ENCODE measurements around the gene TRUB1. TPM values are rescaled to one million over a fixed set of nuclear protein-coding genes. Genes with fewer than 3 reads are reported as not detected.

Gene TRUB1
- total RNA-seq, 1 donor from 2014 or later = 21.2 TPM

GRCh38 chr10:114940735-114941134, 2.7 kb downstream of the TRUB1 start:
- peaks cover 6% of the 10 kb centered on the region for H3K36me3 Mint-ChIP-seq (ENCODE audit: insufficient read depth)
- DNase-seq (ENCODE audit: low spot score, unreplicated experiment) = no peak
- H3K4me3 Mint-ChIP-seq (ENCODE audit: low read depth) = no peak overlapping the region
- H3K27ac Mint-ChIP-seq = peak overlapping the region; percentile 26
- H3K9me3 Mint-ChIP-seq (ENCODE audit: low read depth) = no peaks in the 10 kb centered on the region
- peaks cover 21% of the 10 kb centered on the region for H3K4me1 Mint-ChIP-seq (ENCODE audit: low read depth)
- H3K27me3 Mint-ChIP-seq = no peaks in the 10 kb centered on the region
- TF ChIP-seq CTCF (IDR thresholded peaks at IDR 0.05; ENCODE audit: unreplicated experiment) = no peak

GRCh38 chr10:114943000-114943399, 5.0 kb downstream of the TRUB1 start:
- no peaks in the 10 kb centered on the region for H3K9me3 Mint-ChIP-seq (ENCODE audit: low read depth)
- peaks cover 21% of the 10 kb centered on the region for H3K4me1 Mint-ChIP-seq (ENCODE audit: low read depth)
- DNase-seq (ENCODE audit: low spot score, unreplicated experiment) = no peak
- H3K27ac Mint-ChIP-seq = no peak overlapping the region
- no peak for TF ChIP-seq CTCF (IDR thresholded peaks at IDR 0.05; ENCODE audit: unreplicated experiment)
- peaks cover 9% of the 10 kb centered on the region for H3K36me3 Mint-ChIP-seq (ENCODE audit: insufficient read depth)
- H3K27me3 Mint-ChIP-seq = no peaks in the 10 kb centered on the region
- no peak overlapping the region for H3K4me3 Mint-ChIP-seq (ENCODE audit: low read depth)

GRCh38 chr10:114953047-114953446, 15.1 kb downstream of the TRUB1 start:
- Mint-ChIP-seq H3K9me3 (ENCODE audit: low read depth) (no peaks in the 10 kb centered on the region), H3K4me1 (ENCODE audit: low read depth) (no peaks in the 10 kb centered on the region), H3K27ac (no peak overlapping the region), H3K27me3 (no peaks in the 10 kb centered on the region), H3K4me3 (ENCODE audit: low read depth) (no peak overlapping the region), H3K36me3 (ENCODE audit: insufficient read depth) (peaks cover 22% of the 10 kb centered on the region)
- TF ChIP-seq CTCF (IDR thresholded peaks at IDR 0.05; ENCODE audit: unreplicated experiment) = no peak
- DNase-seq (ENCODE audit: low spot score, unreplicated experiment) = no peak

- DNase-seq (ENCODE audit: low spot score, unreplicated experiment) = no peak
- TF ChIP-seq CTCF (IDR thresholded peaks at IDR 0.05; ENCODE audit: unreplicated experiment) = no peak
- Mint-ChIP-seq H3K27me3 (no peaks in the 10 kb centered on the region), H3K4me3 (ENCODE audit: low read depth) (no peak overlapping the region), H3K27ac (peak overlapping the region; percentile 17), H3K9me3 (ENCODE audit: low read depth) (no peaks in the 10 kb centered on the region), H3K36me3 (ENCODE audit: insufficient read depth) (peaks cover 15% of the 10 kb centered on the region), H3K4me1 (ENCODE audit: low read depth) (no peaks in the 10 kb centered on the region)
These were observed 18.0 kb downstream of the TRUB1 start for GRCh38 chr10:114955984-114956383.

- Mint-ChIP-seq H3K27me3 (no peaks in the 10 kb centered on the region), H3K36me3 (ENCODE audit: insufficient read depth) (peaks cover 17% of the 10 kb centered on the region), H3K4me1 (ENCODE audit: low read depth) (no peaks in the 10 kb centered on the region), H3K27ac (no peak overlapping the region), H3K9me3 (ENCODE audit: low read depth) (no peaks in the 10 kb centered on the region), H3K4me3 (ENCODE audit: low read depth) (no peak overlapping the region)
- no peak for TF ChIP-seq CTCF (IDR thresholded peaks at IDR 0.05; ENCODE audit: unreplicated experiment)
- no peak for DNase-seq (ENCODE audit: low spot score, unreplicated experiment)
These were observed 18.5 kb downstream of the TRUB1 start for GRCh38 chr10:114956466-114956865.

All from progenitor cell of endocrine pancreas (in vitro differentiated cells).